Keratinocyte (primary cell): ENCODE measurements around the gene TBC1D10B. TPM values are rescaled to one million over a fixed set of nuclear protein-coding genes. Genes with fewer than 3 reads are reported as not detected.

ENCODE experiments used
- DNase-seq: peaks from one replicate; pipeline ENCODE4 v3.0.0-alpha.2; 2011; ENCODE audit warnings: low read depth, missing footprints, low spot score
- FAIRE-seq: peaks from 2 replicates; lab custom pipeline; 2011; peaks lifted over from hg19 to GRCh38; lab: Jason Lieb, UNC
- H2AFZ ChIP-seq: 2 replicates; pipeline ENCODE4 v1.6.0; 2012; ENCODE audit warnings: low read length, control low read depth, inconsistent platforms; ENCODE audit not compliant: control insufficient read depth
- H3K27ac ChIP-seq: 2 replicates; pipeline ENCODE4 v1.5.1; 2011; ENCODE audit warnings: low read length; ENCODE audit not compliant: control insufficient read depth, insufficient read depth
- H3K27me3 ChIP-seq: 3 replicates; pipeline ENCODE4 v1.6.0; 2011; ENCODE audit warnings: low read length; ENCODE audit not compliant: control insufficient read depth, insufficient read depth; ENCODE audit errors: extremely low read depth
- H3K36me3 ChIP-seq, 2 experiments: 2 replicates in 1 of 2; 3 replicates in 1 of 2; pipeline ENCODE4 v1.5.1; 2011; ENCODE audit warnings: low read length in 2 of 2, mild to moderate bottlenecking in 1 of 2; ENCODE audit not compliant: control insufficient read depth in 2 of 2, insufficient read depth in 2 of 2; ENCODE audit errors: extremely low read depth in 1 of 2
- H3K4me1 ChIP-seq: 3 replicates; pipeline ENCODE4 v1.5.1; 2011; ENCODE audit warnings: low read length; ENCODE audit not compliant: control insufficient read depth, insufficient read depth; ENCODE audit errors: extremely low read depth
- H3K4me2 ChIP-seq: 3 replicates; pipeline ENCODE4 v1.6.0; 2011; ENCODE audit warnings: low read depth, low read length; ENCODE audit not compliant: control insufficient read depth, insufficient read depth; ENCODE audit errors: extremely low read depth
- H3K4me3 ChIP-seq, 3 experiments: fragments of 200-600 bp in 1 of 3; sonication (generic) in 1 of 3; 2 replicates in 2 of 3; 3 replicates in 1 of 3; pipeline ENCODE4 v1.5.1; 2011 to 2016; ENCODE audit warnings: low read length in 3 of 3, mild to moderate bottlenecking in 3 of 3, control low read depth in 2 of 3, inconsistent platforms in 1 of 3, low read depth in 1 of 3, mixed read lengths in 1 of 3, mixed run types in 1 of 3, moderate library complexity in 1 of 3; ENCODE audit not compliant: control insufficient read depth in 2 of 3, insufficient read depth in 2 of 3; ENCODE audit errors: extremely low read depth in 1 of 3
- H3K79me2 ChIP-seq: 2 replicates; pipeline ENCODE4 v1.6.0; 2012; ENCODE audit warnings: low read length; ENCODE audit not compliant: control insufficient read depth, insufficient read depth
- H3K9ac ChIP-seq: 3 replicates; pipeline ENCODE4 v1.6.0; 2011; ENCODE audit warnings: low read length; ENCODE audit not compliant: control insufficient read depth, insufficient read depth; ENCODE audit errors: extremely low read depth
- H3K9me1 ChIP-seq: 3 replicates; pipeline ENCODE4 v1.6.0; 2011; ENCODE audit warnings: low read length; ENCODE audit not compliant: control insufficient read depth, insufficient read depth; ENCODE audit errors: extremely low read depth
- H3K9me3 ChIP-seq: 2 replicates; pipeline ENCODE4 v1.5.1; 2012; ENCODE audit warnings: low read depth, low read length; ENCODE audit not compliant: control insufficient read depth
- H4K20me1 ChIP-seq: 3 replicates; pipeline ENCODE4 v1.6.0; 2011; ENCODE audit warnings: low read length; ENCODE audit not compliant: control insufficient read depth, insufficient read depth; ENCODE audit errors: extremely low read depth
- CTCF ChIP-seq, 3 experiments: IDR thresholded peaks in 1 of 3; conservative IDR thresholded peaks in 1 of 3; optimal IDR thresholded peaks in 1 of 3; 2 replicates in 2 of 3; 3 replicates in 1 of 3; pipeline versions ENCODE3 to v1.5.1; 2011; ENCODE audit warnings: low read length in 3 of 3, mild to moderate bottlenecking in 3 of 3, moderate library complexity in 2 of 3, control low read depth in 1 of 3, inconsistent platforms in 1 of 3; ENCODE audit not compliant: insufficient read depth in 2 of 3; ENCODE audit errors: extremely low read depth in 1 of 3
- EZH2 ChIP-seq: IDR thresholded peaks from one replicate; pipeline ENCODE4 v1.6.1; 2012; ENCODE audit warnings: inconsistent platforms, mild to moderate bottlenecking, low read length, moderate library complexity
- dilution Hi-C: fragments of 300-500 bp; cut with MboI; formaldehyde crosslinking; loops from one replicate; pipeline ENCODE4 v1.7.0; 2020; ENCODE audit warnings: low sequenced_read_pairs; ENCODE audit not compliant: extremely low pct_ligation_motif_present
- polyA plus RNA-seq, 5 experiments: library from polyadenylated mRNA; depleted of rRNA in 3 of 5; stranded (reverse) in 3 of 5; stranded (forward) in 1 of 5; unstranded in 1 of 5; fragments of >200 nt; gene quantifications; 1 replicate in 1 of 5; 2 replicates in 3 of 5; 3 replicates in 1 of 5; pipeline versions ENCODE4 v1.2.1 to v1.2.3, GENCODE V29; 2011 to 2012; ENCODE audit warnings: missing spikeins in 2 of 5, low read depth in 1 of 5, low replicate concordance in 1 of 5

TBC1D10B gene
- polyA plus RNA-seq, 1 donor (not counting 4 experiments of a cell fraction or from before 2014, with no cell fraction given), result 8.6 TPM

- no peak for TF ChIP-seq CTCF (optimal IDR thresholded peaks at IDR 0.05 in 1 of 3, IDR thresholded peaks at IDR 0.05 in 1 of 3, conservative IDR thresholded peaks at IDR 0.05 in 1 of 3; ENCODE audit: extremely low read depth in 1 of 3, insufficient read depth in 2 of 3, low read length in 3 of 3)
- no peak for TF ChIP-seq EZH2
- dilution Hi-C loops, result no loop called here
- FAIRE-seq, result no peak
These were observed 1.6 kb downstream of the TBC1D10B start for GRCh38 chr16:30368792-30369090.

GRCh38 chr16:30368122-30368791 lies 2.0 kb downstream of the TBC1D10B start:
- H4K20me1 ChIP-seq, result peaks cover 12% of the 10 kb centered on the region
- peaks cover 25% of the 10 kb centered on the region for H3K4me1 ChIP-seq
- peak overlapping the region; percentile 73 for H3K27ac ChIP-seq
- no peaks in the 10 kb centered on the region for H3K9me3 ChIP-seq
- peaks cover 65% of the 10 kb centered on the region for H3K79me2 ChIP-seq
- H3K36me3 ChIP-seq, result peaks cover 5 to 23% of the 10 kb centered on the region in 2 experiments
- peaks cover 3% of the 10 kb centered on the region for H3K9me1 ChIP-seq
- FAIRE-seq (no peak), DNase-seq (no peak)
- no peaks in the 10 kb centered on the region for H3K27me3 ChIP-seq
- TF ChIP-seq CTCF (optimal IDR thresholded peaks at IDR 0.05 in 1 of 3, IDR thresholded peaks at IDR 0.05 in 1 of 3, conservative IDR thresholded peaks at IDR 0.05 in 1 of 3; ENCODE audit: extremely low read depth in 1 of 3, insufficient read depth in 2 of 3, low read length in 3 of 3) (no peak), EZH2 (no peak)
- no peak overlapping the region for H2AFZ ChIP-seq
- H3K4me3 ChIP-seq, result peak overlapping the region; percentile 74 to 97 (median 82)
- dilution Hi-C loops, result no loop called here
- peak overlapping the region; percentile 80 for H3K9ac ChIP-seq
- H3K4me2 ChIP-seq, result peak overlapping the region; percentile 95

More at GRCh38 chr16:30368792-30369090, 1.6 kb downstream of the TBC1D10B start:
- H3K9ac ChIP-seq, result peak overlapping the region; percentile 80
- H3K9me1 ChIP-seq, result peaks cover 3% of the 10 kb centered on the region
- DNase-seq, result no peak
- H3K4me1 ChIP-seq, result peaks cover 25% of the 10 kb centered on the region
- H3K4me3 ChIP-seq, result peak overlapping the region; percentile 74 to 97 (median 82)
- H3K79me2 ChIP-seq, result peaks cover 62% of the 10 kb centered on the region
- no peaks in the 10 kb centered on the region for H3K27me3 ChIP-seq
- peak overlapping the region; percentile 95 for H3K4me2 ChIP-seq
- peak overlapping the region; percentile 73 for H3K27ac ChIP-seq
- peaks cover 12% of the 10 kb centered on the region for H4K20me1 ChIP-seq
- H2AFZ ChIP-seq, result no peak overlapping the region
- H3K9me3 ChIP-seq, result no peaks in the 10 kb centered on the region
- H3K36me3 ChIP-seq, result peaks cover 5 to 23% of the 10 kb centered on the region in 2 experiments
